HG03039 (cell line): ENCODE results near the gene RADIL.
"Not testable (repeated sequence)": the region's sequence is repeated elsewhere in the genome, so short reads cannot be mapped to it uniquely, and the experiment has no call there.

Experiments
- ATAC-seq: cut with Tn5 transposase; IDR thresholded peaks from one replicate; pipeline ENCODE4 v1.9.1; 2021; ENCODE audit warnings: mild to moderate bottlenecking, moderate library complexity; ENCODE audit not compliant: unreplicated experiment

The RADIL gene

GRCh38 chr7:4883372-4884144, at the start of gene RADIL:
RADIL (minus strand) TSS chr7:4883716; CDS start chr7:4878139, 5,577 bp downstream.
- peak; percentile 59 for ATAC-seq

GRCh38 chr7:4931943-4932342, 48.4 kb upstream of the RADIL start:
- ATAC-seq: no peak

- ATAC-seq: no peak
These were observed 45.5 kb upstream of the RADIL start for GRCh38 chr7:4929005-4929404.

- no peak for ATAC-seq
These were observed 44.9 kb upstream of the RADIL start for GRCh38 chr7:4928445-4928844.

GRCh38 chr7:4919969-4920766, 36.7 kb upstream of the RADIL start:
- no peak for ATAC-seq

- no peak for ATAC-seq
These were observed 32.6 kb upstream of the RADIL start for GRCh38 chr7:4916113-4916512.

GRCh38 chr7:4911111-4911828, 27.8 kb upstream of the RADIL start:
- ATAC-seq: no peak

GRCh38 chr7:4906682-4907081, 23.2 kb upstream of the RADIL start:
- ATAC-seq: no peak

- ATAC-seq: no peak
These were observed 21.7 kb upstream of the RADIL start for GRCh38 chr7:4905171-4905570.

- no peak for ATAC-seq
These were observed 20.8 kb upstream of the RADIL start for GRCh38 chr7:4904346-4904745.

GRCh38 chr7:4895766-4896165, 12.2 kb upstream of the RADIL start:
- ATAC-seq: no peak

- ATAC-seq: no peak
These were observed 11.0 kb upstream of the RADIL start for GRCh38 chr7:4894482-4894881.

GRCh38 chr7:4893929-4894475, 10.5 kb upstream of the RADIL start:
- no peak for ATAC-seq

- ATAC-seq: not testable (repeated sequence)
These were observed 9.7 kb upstream of the RADIL start for GRCh38 chr7:4893188-4893587.

GRCh38 chr7:4891522-4891921, 8.0 kb upstream of the RADIL start:
- not testable (repeated sequence) for ATAC-seq

GRCh38 chr7:4889682-4890081, 6.2 kb upstream of the RADIL start:
- ATAC-seq: no peak

- ATAC-seq: no peak
These were observed 4.6 kb upstream of the RADIL start for GRCh38 chr7:4888161-4888560.

GRCh38 chr7:4886671-4887070, 3.2 kb upstream of the RADIL start:
- ATAC-seq: no peak

GRCh38 chr7:4885317-4885807, 1.8 kb upstream of the RADIL start:
- ATAC-seq: no peak

- ATAC-seq: no peak
These were observed 648 bp upstream of the RADIL start for GRCh38 chr7:4884164-4884563.

GRCh38 chr7:4883033-4883371, 514 bp downstream of the RADIL start:
- ATAC-seq: no peak
